KMS-11 (cell line): ENCODE results near the gene DHX57.
A peak's percentile ranks its signal among the peaks of the same experiment; 100 is the strongest.

Experiments
- H2AFZ ChIP-seq: fragments of 200-600 bp; sonication (generic); 2 replicates; pipeline ENCODE4 v1.6.1; 2016; ENCODE audit warnings: antibody characterized with exemption, mixed run types, low read depth
- H3K27ac ChIP-seq: fragments of 200-600 bp; sonication (generic); 2 replicates; pipeline ENCODE4 v1.6.1; 2016; ENCODE audit warnings: mild to moderate bottlenecking, mixed run types
- H3K27me3 ChIP-seq: fragments of 200-600 bp; sonication (generic); 2 replicates; pipeline ENCODE4 v1.6.1; 2017; ENCODE audit warnings: mild to moderate bottlenecking, low read depth, mixed run types, moderate library complexity; ENCODE audit not compliant: insufficient read depth
- H3K36me3 ChIP-seq: fragments of 200-600 bp; sonication (generic); 2 replicates; pipeline ENCODE4 v1.6.1; 2017; ENCODE audit warnings: mild to moderate bottlenecking, mixed run types; ENCODE audit not compliant: insufficient read depth
- H3K4me1 ChIP-seq: fragments of 200-600 bp; sonication (generic); 2 replicates; pipeline ENCODE4 v1.6.1; 2016; ENCODE audit warnings: mild to moderate bottlenecking, low read depth, mixed run types; ENCODE audit not compliant: poor library complexity, severe bottlenecking
- H3K4me2 ChIP-seq: fragments of 200-600 bp; sonication (generic); 2 replicates; pipeline ENCODE4 v1.7.0; 2016; ENCODE audit warnings: mild to moderate bottlenecking, mixed run types
- H3K4me3 ChIP-seq: fragments of 200-600 bp; sonication (generic); IDR thresholded peaks from 2 replicates; pipeline ENCODE4 v1.6.1; 2017; ENCODE audit warnings: low read depth, low read length, mixed read lengths; ENCODE audit not compliant: insufficient read depth
- H3K79me2 ChIP-seq: fragments of 200-600 bp; sonication (generic); 2 replicates; pipeline ENCODE4 v1.6.1; 2016; ENCODE audit warnings: low read depth, mixed run types; ENCODE audit not compliant: insufficient read depth
- H3K9ac ChIP-seq: fragments of 200-600 bp; sonication (generic); 2 replicates; pipeline ENCODE4 v1.6.1; 2016; ENCODE audit warnings: mild to moderate bottlenecking, mixed run types
- H4K20me1 ChIP-seq: fragments of 200-600 bp; sonication (generic); 2 replicates; pipeline ENCODE4 v1.6.1; 2016; ENCODE audit warnings: mild to moderate bottlenecking, mixed run types; ENCODE audit not compliant: insufficient read depth
- CTCF ChIP-seq: fragments of 200-600 bp; sonication (generic); conservative IDR thresholded peaks from 2 replicates; pipeline ENCODE4 v1.6.1; 2017; ENCODE audit warnings: low read depth, mild to moderate bottlenecking, antibody characterized with exemption, low read length, moderate library complexity, mixed read lengths

Gene DHX57

GRCh38 chr2:38850045-38850444 lies 25.7 kb downstream of the DHX57 start:
- TF ChIP-seq CTCF, result no peak

GRCh38 chr2:38836791-38837190 lies 38.9 kb downstream of the DHX57 start:
- Histone ChIP-seq H3K4me2 (no peak overlapping the region), H3K4me1 (no peaks in the 10 kb centered on the region), H3K36me3 (no peaks in the 10 kb centered on the region), H3K27ac (no peak overlapping the region), H2AFZ (no peak overlapping the region), H3K9ac (no peak overlapping the region), H3K27me3 (no peaks in the 10 kb centered on the region), H4K20me1 (no peaks in the 10 kb centered on the region), H3K4me3 (no peak overlapping the region), H3K79me2 (no peaks in the 10 kb centered on the region)
- TF ChIP-seq CTCF, result no peak

More at GRCh38 chr2:38850045-38850444, 25.7 kb downstream of the DHX57 start:
- no peak overlapping the region for H3K4me2 ChIP-seq
- no peak overlapping the region for H3K9ac ChIP-seq
- no peak overlapping the region for H3K27ac ChIP-seq
- H3K4me1 ChIP-seq, result no peaks in the 10 kb centered on the region
- H3K36me3 ChIP-seq, result no peaks in the 10 kb centered on the region
- no peaks in the 10 kb centered on the region for H3K79me2 ChIP-seq
- H4K20me1 ChIP-seq, result no peaks in the 10 kb centered on the region
- H3K27me3 ChIP-seq, result no peaks in the 10 kb centered on the region
- no peak overlapping the region for H3K4me3 ChIP-seq
- no peak overlapping the region for H2AFZ ChIP-seq

- H3K9ac ChIP-seq, result no peak overlapping the region
- H3K4me3 ChIP-seq, result no peak overlapping the region
- H3K27me3 ChIP-seq, result no peaks in the 10 kb centered on the region
- H3K36me3 ChIP-seq, result no peaks in the 10 kb centered on the region
- H4K20me1 ChIP-seq, result no peaks in the 10 kb centered on the region
- no peaks in the 10 kb centered on the region for H3K4me1 ChIP-seq
- no peak overlapping the region for H3K4me2 ChIP-seq
- H3K27ac ChIP-seq, result no peak overlapping the region
- TF ChIP-seq CTCF, result no peak
- no peaks in the 10 kb centered on the region for H3K79me2 ChIP-seq
- H2AFZ ChIP-seq, result no peak overlapping the region
These were observed 39.7 kb downstream of the DHX57 start for GRCh38 chr2:38835990-38836389.

- Histone ChIP-seq H3K36me3 (no peaks in the 10 kb centered on the region), H3K4me2 (no peak overlapping the region), H3K27ac (no peak overlapping the region), H3K9ac (no peak overlapping the region), H3K4me3 (no peak overlapping the region), H4K20me1 (no peaks in the 10 kb centered on the region), H3K4me1 (no peaks in the 10 kb centered on the region), H3K27me3 (no peaks in the 10 kb centered on the region), H3K79me2 (no peaks in the 10 kb centered on the region), H2AFZ (no peak overlapping the region)
- TF ChIP-seq CTCF, result peak; percentile 73
These were observed 40.6 kb downstream of the DHX57 start for GRCh38 chr2:38835015-38835601.
